ENCODE results near the gene COMMD1. TPM values are rescaled to one million over a fixed set of nuclear protein-coding genes. Genes with fewer than 3 reads are reported as not detected.

The COMMD1 gene
- total RNA-seq, 1 experiment from 2014 or later, result 24.7 TPM

GRCh38 chr2:61980758-61981157 is 75.3 kb downstream of the COMMD1 start:
- no peak for ATAC-seq
- Mint-ChIP-seq H3K4me1 (no peaks in the 10 kb centered on the region), H3K36me3 (peaks cover 8% of the 10 kb centered on the region; the same call in 1 of the 2 replicates), H3K9me3 (peaks cover 10% of the 10 kb centered on the region), H3K4me3 (no peak overlapping the region), H3K27me3 (ENCODE audit: low read depth) (no peaks in the 10 kb centered on the region), H3K27ac (no peak overlapping the region)
- no peak for TF ChIP-seq ZNF219 (CRISPR knock-in tag; IDR thresholded peaks at IDR 0.05; ENCODE audit: borderline replicate concordance)
- TF ChIP-seq ZNF232 (CRISPR knock-in tag; IDR thresholded peaks at IDR 0.05), result no peak
- TF ChIP-seq ZNF317 (CRISPR knock-in tag; IDR thresholded peaks at IDR 0.05; ENCODE audit: borderline replicate concordance, low read depth), result no peak
- no peak for TF ChIP-seq ETV6 (CRISPR knock-in tag; IDR thresholded peaks at IDR 0.05)
- no peak for TF ChIP-seq IRF2 (CRISPR knock-in tag; IDR thresholded peaks at IDR 0.05; ENCODE audit: borderline replicate concordance, low read depth)
- TF ChIP-seq ZNF396 (CRISPR knock-in tag; IDR thresholded peaks at IDR 0.05; ENCODE audit: borderline replicate concordance), result no peak
- TF ChIP-seq TCF7 (CRISPR knock-in tag; IDR thresholded peaks at IDR 0.05; ENCODE audit: low read depth), result no peak
- CTCF ChIA-PET, result no interaction called here
- POLR2A ChIA-PET, result no interaction called here
- no peak for DNase-seq (ENCODE audit: low spot score)

GRCh38 chr2:61984682-61985081 is 79.2 kb downstream of the COMMD1 start:
- POLR2A ChIA-PET, result interaction anchor here (0.6 kb wide), 1 partner anchor 193 kb away, joined by 5 read pairs; no protein-coding TSS in a partner anchor
- DNase-seq (ENCODE audit: low spot score), result no peak
- TF ChIP-seq CBFB (CRISPR knock-in tag; IDR thresholded peaks at IDR 0.05; ENCODE audit: low read depth), result no peak
- no peak for TF ChIP-seq NFE2L1 (CRISPR knock-in tag; IDR thresholded peaks at IDR 0.05)
- TF ChIP-seq FOXK1 (CRISPR knock-in tag; IDR thresholded peaks at IDR 0.05), result no peak
- no peak for TF ChIP-seq ZNF671 (CRISPR knock-in tag; IDR thresholded peaks at IDR 0.05)
- TF ChIP-seq, protein P1, sequence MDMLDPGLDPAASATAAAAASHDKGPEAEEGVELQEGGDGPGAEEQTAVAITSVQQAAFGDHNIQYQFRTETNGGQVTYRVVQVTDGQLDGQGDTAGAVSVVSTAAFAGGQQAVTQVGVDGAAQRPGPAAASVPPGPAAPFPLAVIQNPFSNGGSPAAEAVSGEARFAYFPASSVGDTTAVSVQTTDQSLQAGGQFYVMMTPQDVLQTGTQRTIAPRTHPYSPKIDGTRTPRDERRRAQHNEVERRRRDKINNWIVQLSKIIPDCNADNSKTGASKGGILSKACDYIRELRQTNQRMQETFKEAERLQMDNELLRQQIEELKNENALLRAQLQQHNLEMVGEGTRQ (CRISPR knock-in tag; IDR thresholded peaks at IDR 0.05), result no peak
- TF ChIP-seq EMX1 (CRISPR knock-in tag; IDR thresholded peaks at IDR 0.05), result no peak
- TF ChIP-seq AFF4 (CRISPR knock-in tag; IDR thresholded peaks at IDR 0.05; ENCODE audit: borderline replicate concordance), result no peak
- TF ChIP-seq, protein P2, sequence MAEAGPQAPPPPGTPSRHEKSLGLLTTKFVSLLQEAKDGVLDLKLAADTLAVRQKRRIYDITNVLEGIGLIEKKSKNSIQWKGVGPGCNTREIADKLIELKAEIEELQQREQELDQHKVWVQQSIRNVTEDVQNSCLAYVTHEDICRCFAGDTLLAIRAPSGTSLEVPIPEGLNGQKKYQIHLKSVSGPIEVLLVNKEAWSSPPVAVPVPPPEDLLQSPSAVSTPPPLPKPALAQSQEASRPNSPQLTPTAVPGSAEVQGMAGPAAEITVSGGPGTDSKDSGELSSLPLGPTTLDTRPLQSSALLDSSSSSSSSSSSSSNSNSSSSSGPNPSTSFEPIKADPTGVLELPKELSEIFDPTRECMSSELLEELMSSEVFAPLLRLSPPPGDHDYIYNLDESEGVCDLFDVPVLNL (CRISPR knock-in tag; IDR thresholded peaks at IDR 0.05; ENCODE audit: borderline replicate concordance, low read depth), result no peak
- no peak for TF ChIP-seq HMGXB4 (CRISPR knock-in tag; IDR thresholded peaks at IDR 0.05)
- no peak for TF ChIP-seq ETV6 (CRISPR knock-in tag; IDR thresholded peaks at IDR 0.05)
- TF ChIP-seq, protein P3, sequence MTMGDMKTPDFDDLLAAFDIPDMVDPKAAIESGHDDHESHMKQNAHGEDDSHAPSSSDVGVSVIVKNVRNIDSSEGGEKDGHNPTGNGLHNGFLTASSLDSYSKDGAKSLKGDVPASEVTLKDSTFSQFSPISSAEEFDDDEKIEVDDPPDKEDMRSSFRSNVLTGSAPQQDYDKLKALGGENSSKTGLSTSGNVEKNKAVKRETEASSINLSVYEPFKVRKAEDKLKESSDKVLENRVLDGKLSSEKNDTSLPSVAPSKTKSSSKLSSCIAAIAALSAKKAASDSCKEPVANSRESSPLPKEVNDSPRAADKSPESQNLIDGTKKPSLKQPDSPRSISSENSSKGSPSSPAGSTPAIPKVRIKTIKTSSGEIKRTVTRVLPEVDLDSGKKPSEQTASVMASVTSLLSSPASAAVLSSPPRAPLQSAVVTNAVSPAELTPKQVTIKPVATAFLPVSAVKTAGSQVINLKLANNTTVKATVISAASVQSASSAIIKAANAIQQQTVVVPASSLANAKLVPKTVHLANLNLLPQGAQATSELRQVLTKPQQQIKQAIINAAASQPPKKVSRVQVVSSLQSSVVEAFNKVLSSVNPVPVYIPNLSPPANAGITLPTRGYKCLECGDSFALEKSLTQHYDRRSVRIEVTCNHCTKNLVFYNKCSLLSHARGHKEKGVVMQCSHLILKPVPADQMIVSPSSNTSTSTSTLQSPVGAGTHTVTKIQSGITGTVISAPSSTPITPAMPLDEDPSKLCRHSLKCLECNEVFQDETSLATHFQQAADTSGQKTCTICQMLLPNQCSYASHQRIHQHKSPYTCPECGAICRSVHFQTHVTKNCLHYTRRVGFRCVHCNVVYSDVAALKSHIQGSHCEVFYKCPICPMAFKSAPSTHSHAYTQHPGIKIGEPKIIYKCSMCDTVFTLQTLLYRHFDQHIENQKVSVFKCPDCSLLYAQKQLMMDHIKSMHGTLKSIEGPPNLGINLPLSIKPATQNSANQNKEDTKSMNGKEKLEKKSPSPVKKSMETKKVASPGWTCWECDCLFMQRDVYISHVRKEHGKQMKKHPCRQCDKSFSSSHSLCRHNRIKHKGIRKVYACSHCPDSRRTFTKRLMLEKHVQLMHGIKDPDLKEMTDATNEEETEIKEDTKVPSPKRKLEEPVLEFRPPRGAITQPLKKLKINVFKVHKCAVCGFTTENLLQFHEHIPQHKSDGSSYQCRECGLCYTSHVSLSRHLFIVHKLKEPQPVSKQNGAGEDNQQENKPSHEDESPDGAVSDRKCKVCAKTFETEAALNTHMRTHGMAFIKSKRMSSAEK (CRISPR knock-in tag; IDR thresholded peaks at IDR 0.05; ENCODE audit: borderline replicate concordance), result no peak
- no peaks in the 10 kb centered on the region for H3K27me3 Mint-ChIP-seq (ENCODE audit: low read depth)
- CTCF ChIA-PET, result no interaction called here
- no peak overlapping the region for H3K4me3 Mint-ChIP-seq
- peaks cover 6% of the 10 kb centered on the region; the same call in 1 of the 2 replicates for H3K4me1 Mint-ChIP-seq
- peaks cover 10% of the 10 kb centered on the region; the same call in 1 of the 2 replicates for H3K36me3 Mint-ChIP-seq
- H3K9me3 Mint-ChIP-seq, result peaks cover 20% of the 10 kb centered on the region
- no peak overlapping the region for H3K27ac Mint-ChIP-seq
- no peak for ATAC-seq

All from WTC11 (cell line).